ENCODE results near the gene IRX2. TPM values are rescaled to one million over a fixed set of nuclear protein-coding genes. Genes with fewer than 3 reads are reported as not detected.

Gene IRX2
- total RNA-seq, 1 donor from 2014 or later = 4.2 TPM

DNA sequence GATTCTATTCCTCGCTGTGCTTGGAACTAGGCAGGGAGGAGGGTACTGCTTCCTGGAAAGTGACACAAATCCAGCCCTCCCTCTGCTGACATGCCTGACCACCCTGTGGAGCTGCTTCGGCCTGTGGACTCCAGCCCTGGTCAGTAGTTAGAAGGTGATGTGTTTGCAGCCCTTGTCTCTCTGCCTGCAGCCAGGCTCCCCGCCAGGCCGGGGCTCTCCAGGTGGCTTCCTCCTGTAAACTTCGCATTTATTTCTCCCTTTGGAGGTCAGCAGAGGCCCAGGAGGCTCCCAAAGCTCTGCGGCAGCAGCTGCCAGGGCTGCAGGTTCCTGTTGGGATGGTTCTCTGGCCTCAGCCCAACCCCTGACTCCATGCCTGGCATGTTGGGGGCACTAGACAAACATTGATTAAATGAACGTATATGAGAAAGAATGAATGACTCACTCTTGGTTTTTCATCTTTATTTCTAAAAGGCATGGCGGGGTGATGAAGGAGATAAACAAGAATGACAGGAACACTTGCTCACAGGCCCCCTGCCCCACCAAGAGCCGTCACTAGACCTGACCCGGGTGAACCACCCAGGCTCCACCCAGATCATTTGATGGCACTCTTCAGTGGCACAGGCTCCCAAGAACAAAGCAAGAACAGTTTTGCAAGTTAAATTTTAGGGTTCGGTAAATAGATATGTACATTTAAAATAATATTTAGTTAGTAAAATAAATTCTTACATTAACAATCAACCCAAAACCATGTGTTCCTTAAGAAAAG is 8.4 kb upstream of the IRX2 start:
- no peak overlapping the region for H3K4me3 Mint-ChIP-seq (ENCODE audit: low read depth)
- no peaks in the 10 kb centered on the region for H3K9me3 Mint-ChIP-seq (ENCODE audit: low read depth)
- H3K27me3 Mint-ChIP-seq = peaks cover 95% of the 10 kb centered on the region
- peaks cover 9% of the 10 kb centered on the region for H3K4me1 Mint-ChIP-seq (ENCODE audit: low read depth)
- TF ChIP-seq, protein P1, sequence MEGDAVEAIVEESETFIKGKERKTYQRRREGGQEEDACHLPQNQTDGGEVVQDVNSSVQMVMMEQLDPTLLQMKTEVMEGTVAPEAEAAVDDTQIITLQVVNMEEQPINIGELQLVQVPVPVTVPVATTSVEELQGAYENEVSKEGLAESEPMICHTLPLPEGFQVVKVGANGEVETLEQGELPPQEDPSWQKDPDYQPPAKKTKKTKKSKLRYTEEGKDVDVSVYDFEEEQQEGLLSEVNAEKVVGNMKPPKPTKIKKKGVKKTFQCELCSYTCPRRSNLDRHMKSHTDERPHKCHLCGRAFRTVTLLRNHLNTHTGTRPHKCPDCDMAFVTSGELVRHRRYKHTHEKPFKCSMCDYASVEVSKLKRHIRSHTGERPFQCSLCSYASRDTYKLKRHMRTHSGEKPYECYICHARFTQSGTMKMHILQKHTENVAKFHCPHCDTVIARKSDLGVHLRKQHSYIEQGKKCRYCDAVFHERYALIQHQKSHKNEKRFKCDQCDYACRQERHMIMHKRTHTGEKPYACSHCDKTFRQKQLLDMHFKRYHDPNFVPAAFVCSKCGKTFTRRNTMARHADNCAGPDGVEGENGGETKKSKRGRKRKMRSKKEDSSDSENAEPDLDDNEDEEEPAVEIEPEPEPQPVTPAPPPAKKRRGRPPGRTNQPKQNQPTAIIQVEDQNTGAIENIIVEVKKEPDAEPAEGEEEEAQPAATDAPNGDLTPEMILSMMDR (IDR thresholded peaks at IDR 0.05; ENCODE audit: unreplicated experiment) = no peak
- H3K27ac Mint-ChIP-seq = no peak overlapping the region
- no peaks in the 10 kb centered on the region for H3K36me3 Mint-ChIP-seq (ENCODE audit: insufficient read depth)
- DNase-seq (ENCODE audit: low spot score, unreplicated experiment) = no peak

DNA sequence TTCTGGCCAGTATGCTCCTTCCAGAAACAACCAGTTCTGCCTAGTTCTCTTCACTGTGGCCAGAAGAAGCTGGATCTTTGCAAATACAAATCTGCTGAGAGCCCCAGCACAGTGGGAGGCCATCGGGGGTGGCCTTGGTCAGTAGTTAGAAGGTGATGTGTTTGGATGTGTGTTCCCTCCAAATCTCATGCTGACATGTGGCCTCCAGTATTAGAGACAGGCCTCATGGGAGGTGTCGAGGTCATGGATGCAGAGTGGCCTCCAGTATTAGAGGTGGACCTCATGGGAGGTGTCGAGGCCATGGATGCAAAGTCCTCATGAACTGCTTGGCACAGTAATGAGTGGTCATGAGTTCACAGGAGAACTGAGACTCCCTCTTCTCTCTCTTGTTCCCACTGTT is 7.6 kb upstream of the IRX2 start:
- H3K4me1 Mint-ChIP-seq (ENCODE audit: low read depth) = peaks cover 9% of the 10 kb centered on the region
- no peak overlapping the region for H3K27ac Mint-ChIP-seq
- no peak overlapping the region for H3K4me3 Mint-ChIP-seq (ENCODE audit: low read depth)
- no peak for DNase-seq (ENCODE audit: low spot score, unreplicated experiment)
- no peaks in the 10 kb centered on the region for H3K36me3 Mint-ChIP-seq (ENCODE audit: insufficient read depth)
- TF ChIP-seq, protein P1 (IDR thresholded peaks at IDR 0.05; ENCODE audit: unreplicated experiment) = no peak
- peaks cover 94% of the 10 kb centered on the region for H3K27me3 Mint-ChIP-seq
- H3K9me3 Mint-ChIP-seq (ENCODE audit: low read depth) = no peaks in the 10 kb centered on the region

DNA sequence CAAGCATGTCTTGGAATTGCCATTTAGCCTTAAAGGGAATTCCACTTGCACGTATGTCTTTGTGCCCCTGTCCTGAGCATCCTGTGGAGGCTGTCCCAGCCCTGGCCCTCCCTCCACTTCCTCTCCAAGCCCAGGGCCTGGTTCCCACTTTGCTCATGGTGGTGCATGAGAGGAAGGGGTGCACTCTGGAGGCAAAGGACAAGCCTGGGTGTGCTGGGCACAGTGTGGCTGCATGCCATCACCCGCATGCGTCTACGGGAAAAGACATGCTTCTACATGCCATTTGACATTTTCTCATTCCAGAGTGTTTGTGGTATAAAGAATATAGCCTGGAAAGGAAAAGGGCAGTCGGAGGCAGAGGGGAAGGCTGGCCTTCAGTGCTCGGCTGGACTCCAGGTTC is 7.2 kb upstream of the IRX2 start:
- TF ChIP-seq, protein P1 (IDR thresholded peaks at IDR 0.05; ENCODE audit: unreplicated experiment) = no peak
- no peak overlapping the region for H3K27ac Mint-ChIP-seq
- no peaks in the 10 kb centered on the region for H3K36me3 Mint-ChIP-seq (ENCODE audit: insufficient read depth)
- peaks cover 94% of the 10 kb centered on the region for H3K27me3 Mint-ChIP-seq
- peaks cover 9% of the 10 kb centered on the region for H3K4me1 Mint-ChIP-seq (ENCODE audit: low read depth)
- DNase-seq (ENCODE audit: low spot score, unreplicated experiment) = no peak
- no peaks in the 10 kb centered on the region for H3K9me3 Mint-ChIP-seq (ENCODE audit: low read depth)
- no peak overlapping the region for H3K4me3 Mint-ChIP-seq (ENCODE audit: low read depth)

DNA sequence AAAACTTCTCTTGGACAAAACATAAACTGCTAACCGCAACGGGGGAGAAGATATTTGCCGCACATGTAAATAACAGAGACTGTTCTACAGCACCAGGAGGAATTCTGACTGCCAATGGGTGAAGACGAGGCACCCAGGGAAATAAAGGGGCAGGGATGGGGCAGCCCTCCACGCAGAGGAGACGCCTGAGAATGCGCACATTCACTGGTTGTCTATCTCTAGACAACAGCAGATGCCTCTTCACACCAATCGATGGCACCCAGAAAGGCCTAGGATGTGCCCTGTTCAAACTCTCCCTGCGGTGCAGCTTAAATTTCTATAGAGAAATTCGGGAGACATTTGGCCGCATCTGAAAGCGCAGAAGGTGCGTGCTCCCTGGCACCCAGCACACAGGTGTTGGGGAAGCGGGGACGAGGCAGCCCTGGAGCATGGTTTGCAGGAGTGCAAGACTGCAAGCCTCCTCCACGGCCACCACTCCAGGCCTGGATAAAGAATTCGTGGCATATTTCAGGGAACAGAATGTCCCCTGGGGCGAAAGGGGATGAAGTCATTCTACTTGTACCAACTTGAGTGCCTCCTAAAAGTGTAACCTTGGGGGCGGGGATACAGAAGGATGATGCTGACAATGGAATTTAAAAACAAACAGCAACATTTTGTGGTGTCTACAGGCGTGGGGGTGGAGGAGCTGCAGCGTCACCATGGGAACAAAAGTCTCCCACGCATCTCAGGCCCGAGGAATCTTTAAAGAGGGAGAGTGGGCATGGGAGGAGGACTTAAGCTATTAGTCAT is 6.3 kb upstream of the IRX2 start:
- Mint-ChIP-seq H3K27me3 (peaks cover 94% of the 10 kb centered on the region), H3K27ac (no peak overlapping the region), H3K4me1 (ENCODE audit: low read depth) (peaks cover 9% of the 10 kb centered on the region), H3K9me3 (ENCODE audit: low read depth) (no peaks in the 10 kb centered on the region), H3K4me3 (ENCODE audit: low read depth) (no peak overlapping the region), H3K36me3 (ENCODE audit: insufficient read depth) (no peaks in the 10 kb centered on the region)
- TF ChIP-seq, protein P1 (IDR thresholded peaks at IDR 0.05; ENCODE audit: unreplicated experiment) = no peak
- DNase-seq (ENCODE audit: low spot score, unreplicated experiment) = no peak

DNA sequence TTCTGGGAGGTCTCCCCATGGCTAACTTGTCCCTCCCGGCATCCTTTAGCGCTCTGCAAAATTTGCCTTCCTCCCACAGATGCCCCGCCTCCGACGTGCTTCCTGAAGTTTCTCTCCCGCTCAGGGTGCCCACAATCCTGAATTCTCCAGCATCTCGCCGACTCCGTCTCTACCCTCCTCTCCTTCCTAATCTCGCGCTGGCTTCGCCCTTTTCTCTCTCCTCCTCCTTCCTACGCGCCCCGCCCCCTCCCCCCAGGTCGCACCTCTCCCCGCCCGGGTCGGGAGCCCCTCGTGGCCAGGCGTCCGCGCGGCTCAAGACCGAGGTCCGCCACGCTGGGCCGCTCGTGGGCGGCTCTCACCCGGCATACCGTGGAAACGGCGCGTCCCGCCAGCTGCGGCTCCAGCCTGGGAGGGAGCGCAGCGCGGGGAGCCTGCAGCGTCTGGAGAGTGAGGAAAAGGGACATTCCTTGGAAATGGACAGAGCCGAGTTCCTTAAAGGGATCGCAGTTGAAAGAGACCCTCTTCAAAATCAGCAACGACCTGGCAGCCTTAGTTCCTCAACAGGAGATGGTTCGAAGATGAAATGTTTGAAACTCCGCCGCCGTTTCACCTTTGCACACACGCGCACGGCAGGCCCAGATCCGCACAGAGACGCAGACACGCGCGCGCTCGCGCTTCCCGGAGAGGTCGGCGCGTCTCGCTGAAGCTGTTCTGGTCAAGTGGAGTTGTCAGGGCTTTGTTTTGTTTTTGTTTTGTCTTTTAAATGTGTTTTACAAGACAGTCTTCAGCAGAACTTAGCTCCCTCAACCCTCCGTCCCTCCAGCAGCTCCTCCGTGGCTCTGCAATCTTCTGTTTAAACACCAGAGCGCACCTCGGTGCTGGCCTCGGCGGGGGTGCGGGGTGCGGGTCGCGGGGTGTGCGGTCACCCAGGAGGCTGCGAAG is 5.0 kb upstream of the IRX2 start:
- H3K27ac Mint-ChIP-seq = peak overlapping the region; percentile 42
- no peak for DNase-seq (ENCODE audit: low spot score, unreplicated experiment)
- H3K4me3 Mint-ChIP-seq (ENCODE audit: low read depth) = peak overlapping the region; percentile 70
- peaks cover 89% of the 10 kb centered on the region for H3K27me3 Mint-ChIP-seq
- TF ChIP-seq, protein P1 (IDR thresholded peaks at IDR 0.05; ENCODE audit: unreplicated experiment) = no peak
- H3K36me3 Mint-ChIP-seq (ENCODE audit: insufficient read depth) = no peaks in the 10 kb centered on the region
- no peaks in the 10 kb centered on the region for H3K9me3 Mint-ChIP-seq (ENCODE audit: low read depth)
- H3K4me1 Mint-ChIP-seq (ENCODE audit: low read depth) = peaks cover 11% of the 10 kb centered on the region

Data from progenitor cell of endocrine pancreas (in vitro differentiated cells).